ENCODE data around the gene TEX35.

- TF ChIP-seq CTCF (IDR thresholded peaks at IDR 0.05; ENCODE audit: insufficient read depth, low read depth, low read length) (no peak), EZH2 (IDR thresholded peaks at IDR 0.05; ENCODE audit: insufficient read depth, low read length) (no peak)
Measured at GRCh38 chr1:178518894-178519293, 6.0 kb downstream of the TEX35 start.
